Body of pancreas (tissue), 4 donors: ENCODE data around the gene SERPINE3. TPM values are rescaled to one million over a fixed set of nuclear protein-coding genes. Genes with fewer than 3 reads are reported as not detected.

Source experiments
- ATAC-seq: fragments of 150-250 bp; one replicate; pipeline ENCODE4 v1.9.1; 2016
- DNase-seq, 4 donors: peaks; one replicate each; pipeline ENCODE4 v3.0.0-alpha.2; 2019
- H3K27ac ChIP-seq, 4 donors: fragments of 200-600 bp; sonication (generic); 1 replicate in 3 of 4; 2 replicates in 1 of 4; pipeline versions ENCODE4 v1.5.1 to v1.6.1; 2016 to 2019; ENCODE audit warnings: mild to moderate bottlenecking in 1 of 4, mixed read lengths in 1 of 4, moderate library complexity in 1 of 4
- H3K27me3 ChIP-seq, 2 donors: fragments of 200-600 bp; sonication (generic); one replicate each; pipeline ENCODE4 v1.6.0; 2016; ENCODE audit warnings: mild to moderate bottlenecking in 1 of 2
- H3K36me3 ChIP-seq, 2 donors: fragments of 200-600 bp; sonication (generic); replicated peaks in 1 of 2; 2 replicates each; pipeline ENCODE4 v1.5.1; 2016; ENCODE audit warnings: low read depth in 2 of 2; ENCODE audit not compliant: insufficient read depth in 1 of 2
- H3K4me1 ChIP-seq: fragments of 200-600 bp; sonication (generic); one replicate; pipeline ENCODE4 v1.6.0; 2016
- H3K4me3 ChIP-seq, 2 donors: fragments of 200-600 bp; sonication (generic); 1 replicate in 1 of 2; 2 replicates in 1 of 2; pipeline ENCODE4 v1.5.1; 2016 to 2019
- H3K9me3 ChIP-seq, 3 donors: fragments of 200-600 bp; sonication (generic); 1 replicate in 2 of 3; 2 replicates in 1 of 3; pipeline ENCODE4 v1.5.1; 2016
- POLR2A ChIP-seq, 3 donors: fragments of 450-650 bp; IDR thresholded peaks; one replicate each; pipeline ENCODE4 v1.6.1; 2016; ENCODE audit warnings: antibody characterized with exemption in 3 of 3, mild to moderate bottlenecking in 2 of 3
- WGBS, 2 donors: methylation state at CpG; one replicate each; pipeline ENCODE4 v1.1.5; 2017; 5-methylcytosine and 5-hydroxymethylcytosine counted together
- intact Hi-C: fragments of 100-400 bp; cut with DNase I; formaldehyde crosslinking; loops from one replicate; pipeline ENCODE4 v1.15.1; 2023
- microRNA-seq, 2 donors: library from miRNA; unstranded; fragments of <30 nt; microRNA quantifications; one replicate each; pipeline ENCODE4, GENCODE V29; 2016; ENCODE audit warnings: borderline number of aligned reads in 2 of 2, borderline replicate concordance in 2 of 2
- small RNA-seq: library from RNA; depleted of rRNA; stranded (forward); fragments of <200 nt; gene quantifications from one replicate; pipeline ENCODE3, GENCODE V24; 2016
- total RNA-seq, 2 donors: library from RNA; depleted of rRNA; stranded (reverse); fragments of >200 nt; gene quantifications; one replicate each; pipeline ENCODE4 v1.1.0, GENCODE V29; 2016
- TF ChIP-seq, protein P1 (sequence below), 7 experiments: fragments of 450-650 bp in 4 of 7; fragments of 200-600 bp in 3 of 7; sonication (generic) in 3 of 7; IDR thresholded peaks; one replicate each; pipeline ENCODE4 v1.5.1; 2016 to 2019; ENCODE audit warnings: antibody characterized with exemption in 7 of 7

SERPINE3 gene
- total RNA-seq, 2 donors from 2014 or later = not detected

DNA sequence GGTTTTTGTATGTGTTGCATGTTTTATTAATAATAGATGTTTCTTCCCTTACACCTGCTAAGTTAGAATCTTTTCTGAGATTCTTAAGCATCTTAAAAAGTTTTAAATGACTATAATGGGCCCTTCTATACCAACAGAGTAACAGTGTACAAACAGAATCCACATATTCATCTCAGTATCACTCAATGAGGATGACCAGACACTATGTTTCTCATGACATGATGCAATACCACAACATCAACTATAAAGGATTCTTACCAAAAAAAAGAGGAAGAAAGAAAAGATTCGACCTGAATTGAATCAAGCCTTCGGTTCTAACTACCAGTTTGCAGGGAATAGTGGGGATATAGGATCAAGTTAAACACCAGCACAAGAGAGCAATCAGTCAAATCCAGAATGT is 56.9 kb downstream of the SERPINE3 start:
- WGBS, 2 donors = 66 to 81% methylated on average over 2 of the region's 2 CpGs
- no peak overlapping the region for H3K4me3 ChIP-seq

DNA sequence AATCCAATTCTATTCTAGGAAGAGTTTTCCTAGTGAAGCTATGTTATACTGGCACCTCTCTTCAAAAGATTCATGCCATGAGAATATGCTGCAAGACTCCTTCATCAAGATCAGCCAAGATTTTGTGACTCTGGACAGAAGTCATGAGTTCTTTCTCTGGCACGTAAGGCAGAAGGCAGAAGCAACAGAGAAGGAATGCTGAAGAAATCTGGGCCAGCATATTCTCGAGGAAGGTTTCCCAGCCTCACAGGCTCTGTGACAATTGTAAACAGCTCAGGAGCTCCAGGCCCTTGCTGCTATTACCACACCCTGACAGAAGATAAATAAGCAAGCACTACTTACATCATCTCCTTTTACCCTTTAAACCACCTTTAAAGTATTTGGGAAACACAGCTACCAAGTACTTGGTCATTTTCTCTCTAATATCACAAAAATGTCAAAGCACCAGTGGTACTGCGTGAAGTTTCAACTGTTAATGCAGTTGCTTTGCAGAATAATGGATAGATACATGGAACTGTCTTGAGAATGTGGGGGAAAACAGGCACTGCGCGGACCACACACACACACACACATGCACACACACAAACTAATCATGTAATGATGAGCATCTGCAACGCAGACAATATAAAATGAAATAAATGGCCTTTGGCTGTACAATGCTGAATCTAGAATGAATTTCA is 57.9 kb downstream of the SERPINE3 start:
- no peak for TF ChIP-seq POLR2A (IDR thresholded peaks at IDR 0.05)
- TF ChIP-seq, protein P1, sequence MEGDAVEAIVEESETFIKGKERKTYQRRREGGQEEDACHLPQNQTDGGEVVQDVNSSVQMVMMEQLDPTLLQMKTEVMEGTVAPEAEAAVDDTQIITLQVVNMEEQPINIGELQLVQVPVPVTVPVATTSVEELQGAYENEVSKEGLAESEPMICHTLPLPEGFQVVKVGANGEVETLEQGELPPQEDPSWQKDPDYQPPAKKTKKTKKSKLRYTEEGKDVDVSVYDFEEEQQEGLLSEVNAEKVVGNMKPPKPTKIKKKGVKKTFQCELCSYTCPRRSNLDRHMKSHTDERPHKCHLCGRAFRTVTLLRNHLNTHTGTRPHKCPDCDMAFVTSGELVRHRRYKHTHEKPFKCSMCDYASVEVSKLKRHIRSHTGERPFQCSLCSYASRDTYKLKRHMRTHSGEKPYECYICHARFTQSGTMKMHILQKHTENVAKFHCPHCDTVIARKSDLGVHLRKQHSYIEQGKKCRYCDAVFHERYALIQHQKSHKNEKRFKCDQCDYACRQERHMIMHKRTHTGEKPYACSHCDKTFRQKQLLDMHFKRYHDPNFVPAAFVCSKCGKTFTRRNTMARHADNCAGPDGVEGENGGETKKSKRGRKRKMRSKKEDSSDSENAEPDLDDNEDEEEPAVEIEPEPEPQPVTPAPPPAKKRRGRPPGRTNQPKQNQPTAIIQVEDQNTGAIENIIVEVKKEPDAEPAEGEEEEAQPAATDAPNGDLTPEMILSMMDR (IDR thresholded peaks at IDR 0.05) = no peak
- 66 to 68% methylated on average over 6 of the region's 6 CpGs for WGBS, 2 donors
- peak overlapping the region in 1 of 4 donors; percentile 1 for H3K27ac ChIP-seq
- ATAC-seq (peak; percentile 42), DNase-seq (peak in 3 of 4 donors; percentile 8 to 17 (median 14))
- peaks cover 19% of the 10 kb centered on the region for H3K4me1 ChIP-seq
- no peaks in the 10 kb centered on the region for H3K9me3 ChIP-seq
- intact Hi-C loops = no loop called here
- no peaks in the 10 kb centered on the region for H3K27me3 ChIP-seq
- no peaks in the 10 kb centered on the region for H3K36me3 ChIP-seq
- no peak overlapping the region for H3K4me3 ChIP-seq

More for the DNA sequence above, 56.9 kb downstream of the SERPINE3 start:
- peak overlapping the region in 1 of 4 donors; percentile 3 for H3K27ac ChIP-seq
- no peak for ATAC-seq
- H3K27me3 ChIP-seq = no peaks in the 10 kb centered on the region
- no peak for DNase-seq
- no peaks in the 10 kb centered on the region for H3K36me3 ChIP-seq
- H3K4me1 ChIP-seq = peaks cover 19% of the 10 kb centered on the region
- intact Hi-C loops = no loop called here
- H3K9me3 ChIP-seq = no peaks in the 10 kb centered on the region
- no peak for TF ChIP-seq POLR2A (IDR thresholded peaks at IDR 0.05)
- TF ChIP-seq, protein P1 (IDR thresholded peaks at IDR 0.05) = no peak

DNA sequence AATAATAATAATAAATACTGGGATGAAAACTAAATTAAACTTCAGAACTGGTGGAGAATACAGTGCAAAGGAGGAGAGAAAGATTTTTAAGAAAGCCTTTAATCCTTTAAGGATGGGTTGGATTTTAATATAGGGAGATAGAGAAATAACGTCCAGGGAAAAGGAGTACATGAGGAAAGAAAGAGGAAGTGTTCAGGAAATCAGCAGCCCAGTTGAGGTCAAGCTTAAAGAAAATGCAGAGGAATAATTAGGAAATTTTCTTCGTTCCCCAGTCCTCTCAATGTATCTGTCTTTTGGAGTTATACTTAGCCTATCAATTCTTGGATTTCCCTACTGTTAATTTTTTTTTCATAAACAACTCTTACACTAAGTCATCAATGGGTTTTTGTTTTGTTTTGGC is 65.7 kb downstream of the SERPINE3 start:
- Histone ChIP-seq H3K36me3 (no peaks in the 10 kb centered on the region), H3K27me3 (no peaks in the 10 kb centered on the region), H3K9me3 (no peaks in the 10 kb centered on the region), H3K4me3 (no peak overlapping the region), H3K4me1 (peaks cover 9% of the 10 kb centered on the region), H3K27ac (no peak overlapping the region)
- intact Hi-C loops = no loop called here
- no peak for TF ChIP-seq POLR2A (IDR thresholded peaks at IDR 0.05)
- TF ChIP-seq, protein P1 (IDR thresholded peaks at IDR 0.05) = no peak
- 45 to 70% methylated on average over 2 of the region's 2 CpGs for WGBS, 2 donors
- no peak for DNase-seq
- ATAC-seq = no peak

DNA sequence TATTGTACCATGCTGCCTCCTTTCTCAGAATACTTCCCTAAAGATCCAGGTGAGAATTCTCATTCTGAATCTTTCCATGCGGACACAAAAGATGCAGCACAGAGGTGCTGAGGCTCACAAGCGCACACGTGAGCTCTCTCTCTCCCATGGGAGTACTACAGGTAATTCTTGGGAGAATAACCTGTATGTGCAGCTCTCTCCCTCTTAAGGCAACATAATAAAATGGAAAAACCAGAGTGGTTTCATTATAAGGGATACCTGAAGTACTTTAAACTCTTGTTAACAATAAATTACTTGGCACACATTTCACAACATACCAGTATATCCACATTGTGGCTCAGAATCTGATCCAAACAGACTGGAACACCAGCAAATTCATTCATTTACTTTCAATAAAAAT is 72.9 kb downstream of the SERPINE3 start:
- WGBS, 2 donors = 93% methylated on average over 3 of the region's 3 CpGs
- peaks cover 18% of the 10 kb centered on the region for H3K4me1 ChIP-seq
- no peak overlapping the region for H3K4me3 ChIP-seq
- H3K9me3 ChIP-seq = no peaks in the 10 kb centered on the region
- peaks cover 0 to 2% of the 10 kb centered on the region in 2 donors for H3K36me3 ChIP-seq
- intact Hi-C loops = no loop called here
- DNase-seq (no peak), ATAC-seq (no peak)
- no peak overlapping the region for H3K27ac ChIP-seq
- no peaks in the 10 kb centered on the region for H3K27me3 ChIP-seq
- TF ChIP-seq, protein P1 (IDR thresholded peaks at IDR 0.05) = no peak
- no peak for TF ChIP-seq POLR2A (IDR thresholded peaks at IDR 0.05)

Small RNA genes within 50 kb of the gene (microRNA-seq; reads per million reads assigned to microRNA genes)
- 0 reads per million in 2 donors for gene MIR5693

Small RNA genes within 50 kb of the gene (small RNA-seq; reads per million reads assigned to genes)
- not detected for gene MIR5693

Other genes with a start within 250 kb of the SERPINE3 start
- not detected for gene C13orf42, start 228.4 kb upstream of the SERPINE3 start, total RNA-seq
- 1 to 10 TPM in 1 of 2 donors, under 1 TPM in 1; 0.78 to 2.0 TPM for gene FAM124A, start 117.3 kb upstream of the SERPINE3 start, total RNA-seq
- gene INTS6, start 113.3 kb downstream of the SERPINE3 start, total RNA-seq = 10 to 100 TPM; 40.0 to 53.1 TPM
- 10 to 100 TPM; 25.7 to 31.9 TPM for gene WDFY2, start 244.8 kb downstream of the SERPINE3 start, total RNA-seq